ENCODE data around the gene PCBP3.

GRCh38 chr21:45911806-45912325 lies 268.3 kb downstream of the PCBP3 start:
- TF ChIP-seq, protein P1, sequence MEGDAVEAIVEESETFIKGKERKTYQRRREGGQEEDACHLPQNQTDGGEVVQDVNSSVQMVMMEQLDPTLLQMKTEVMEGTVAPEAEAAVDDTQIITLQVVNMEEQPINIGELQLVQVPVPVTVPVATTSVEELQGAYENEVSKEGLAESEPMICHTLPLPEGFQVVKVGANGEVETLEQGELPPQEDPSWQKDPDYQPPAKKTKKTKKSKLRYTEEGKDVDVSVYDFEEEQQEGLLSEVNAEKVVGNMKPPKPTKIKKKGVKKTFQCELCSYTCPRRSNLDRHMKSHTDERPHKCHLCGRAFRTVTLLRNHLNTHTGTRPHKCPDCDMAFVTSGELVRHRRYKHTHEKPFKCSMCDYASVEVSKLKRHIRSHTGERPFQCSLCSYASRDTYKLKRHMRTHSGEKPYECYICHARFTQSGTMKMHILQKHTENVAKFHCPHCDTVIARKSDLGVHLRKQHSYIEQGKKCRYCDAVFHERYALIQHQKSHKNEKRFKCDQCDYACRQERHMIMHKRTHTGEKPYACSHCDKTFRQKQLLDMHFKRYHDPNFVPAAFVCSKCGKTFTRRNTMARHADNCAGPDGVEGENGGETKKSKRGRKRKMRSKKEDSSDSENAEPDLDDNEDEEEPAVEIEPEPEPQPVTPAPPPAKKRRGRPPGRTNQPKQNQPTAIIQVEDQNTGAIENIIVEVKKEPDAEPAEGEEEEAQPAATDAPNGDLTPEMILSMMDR (conservative IDR thresholded peaks at IDR 0.05): no peak
- TF ChIP-seq ZFX (IDR thresholded peaks at IDR 0.05): no peak

Measured in C4-2B (cell line).